NCI-H446 (cell line): ENCODE data around the gene ZC3H7A.
A peak's percentile ranks its signal among the peaks of the same experiment; 100 is the strongest.
"Not testable (repeated sequence)": the region's sequence is repeated elsewhere in the genome, so short reads cannot be mapped to it uniquely, and the experiment has no call there.

Experiments used
- DNase-seq, 2 experiments: peaks; one replicate each; lab custom pipeline; 2025; lab: John Stamatoyannopoulos, UW

The ZC3H7A gene

GRCh38 chr16:11799509-11800381 is 2.7 kb upstream of the ZC3H7A start:
- DNase-seq, result no peak

- no peak for DNase-seq
Observed at GRCh38 chr16:11799017-11799381, 1.9 kb upstream of the ZC3H7A start.

DNA sequence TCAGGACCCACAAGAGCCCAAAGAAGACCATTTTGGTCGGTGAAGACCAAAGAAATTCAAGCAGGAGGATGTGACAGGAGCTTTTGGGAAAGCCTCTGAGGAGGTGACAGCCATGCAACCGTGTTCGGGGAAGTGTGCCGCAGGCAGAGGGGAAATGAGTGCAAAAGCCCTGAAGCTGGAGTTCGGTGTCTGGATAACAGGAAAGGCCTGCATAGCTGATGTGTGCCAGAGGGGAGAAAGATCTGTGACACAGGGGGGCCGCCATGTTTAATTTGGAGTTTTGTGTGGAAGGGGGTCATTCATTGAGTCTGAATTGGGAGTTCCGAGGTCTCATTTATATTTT is 870 bp upstream of the ZC3H7A start:
- no peak for DNase-seq

GRCh38 chr16:11796227-11797165 is 562 bp downstream of the ZC3H7A start:
- no peak for DNase-seq

- no peak for DNase-seq
Observed at GRCh38 chr16:11795887-11796226, 1.2 kb downstream of the ZC3H7A start.

DNA sequence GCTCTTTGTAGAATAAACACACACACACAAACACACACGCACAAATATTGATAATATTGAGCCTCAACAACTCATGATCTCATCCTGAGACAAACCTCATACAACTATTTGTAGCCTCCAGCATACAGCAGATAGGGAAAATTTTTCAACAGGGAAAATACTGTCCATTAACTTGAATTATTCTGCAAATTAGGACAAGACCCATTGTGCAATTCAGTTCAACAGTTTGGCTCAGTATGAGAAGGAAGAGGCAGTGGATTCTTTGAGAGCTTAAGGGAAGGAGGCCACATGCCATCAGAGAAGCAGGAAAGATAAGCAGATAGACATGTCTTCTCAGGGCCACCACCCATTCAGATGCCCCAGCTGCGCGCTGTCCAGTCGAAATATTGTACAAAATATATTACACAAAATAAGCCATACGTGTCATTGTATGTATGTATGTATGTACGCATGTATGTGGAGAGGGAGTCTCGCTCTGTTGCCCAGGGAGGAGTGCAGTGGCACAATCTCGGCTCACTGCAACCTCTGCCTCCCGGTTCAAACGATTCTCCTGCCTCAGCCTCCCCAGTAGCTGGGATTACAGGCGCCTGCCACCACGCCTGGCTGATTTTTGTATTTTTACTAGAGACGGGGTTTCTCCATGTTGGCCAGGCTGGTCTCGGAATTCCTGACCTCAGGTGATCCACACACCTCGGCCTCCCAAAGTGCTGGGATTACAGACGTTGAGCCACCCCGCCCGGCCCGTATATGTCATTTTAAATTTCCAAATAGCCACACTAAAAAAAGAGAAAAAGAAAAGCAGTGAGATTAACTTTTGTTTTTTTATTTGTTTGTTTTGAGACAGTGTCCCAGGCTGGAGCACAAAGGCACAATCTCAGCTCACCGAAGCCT is 1.8 kb downstream of the ZC3H7A start:
- no peak for DNase-seq

GRCh38 chr16:11794447-11794846 is 2.6 kb downstream of the ZC3H7A start:
- DNase-seq, result no peak

DNA sequence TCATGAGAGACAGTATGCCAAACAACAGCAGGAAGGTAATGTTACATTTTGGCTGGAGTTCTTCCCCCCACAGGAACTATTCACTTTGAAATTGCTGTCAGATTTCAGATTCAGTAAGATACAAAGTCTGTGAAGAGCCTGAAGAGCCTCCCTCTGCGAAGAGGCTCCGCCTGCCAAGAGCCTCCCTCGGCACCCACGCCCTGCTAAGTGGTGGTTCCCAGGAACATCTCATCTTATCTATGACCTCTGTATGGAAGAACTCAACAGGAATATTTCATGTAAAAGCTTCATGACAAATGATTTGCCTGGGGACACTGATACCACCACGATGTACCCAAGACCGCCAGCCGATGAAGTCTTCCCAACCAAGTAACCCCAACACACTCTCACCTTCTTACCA is 3.2 kb downstream of the ZC3H7A start:
- DNase-seq, result peak in 1 of 2 experiments; percentile 30

DNA sequence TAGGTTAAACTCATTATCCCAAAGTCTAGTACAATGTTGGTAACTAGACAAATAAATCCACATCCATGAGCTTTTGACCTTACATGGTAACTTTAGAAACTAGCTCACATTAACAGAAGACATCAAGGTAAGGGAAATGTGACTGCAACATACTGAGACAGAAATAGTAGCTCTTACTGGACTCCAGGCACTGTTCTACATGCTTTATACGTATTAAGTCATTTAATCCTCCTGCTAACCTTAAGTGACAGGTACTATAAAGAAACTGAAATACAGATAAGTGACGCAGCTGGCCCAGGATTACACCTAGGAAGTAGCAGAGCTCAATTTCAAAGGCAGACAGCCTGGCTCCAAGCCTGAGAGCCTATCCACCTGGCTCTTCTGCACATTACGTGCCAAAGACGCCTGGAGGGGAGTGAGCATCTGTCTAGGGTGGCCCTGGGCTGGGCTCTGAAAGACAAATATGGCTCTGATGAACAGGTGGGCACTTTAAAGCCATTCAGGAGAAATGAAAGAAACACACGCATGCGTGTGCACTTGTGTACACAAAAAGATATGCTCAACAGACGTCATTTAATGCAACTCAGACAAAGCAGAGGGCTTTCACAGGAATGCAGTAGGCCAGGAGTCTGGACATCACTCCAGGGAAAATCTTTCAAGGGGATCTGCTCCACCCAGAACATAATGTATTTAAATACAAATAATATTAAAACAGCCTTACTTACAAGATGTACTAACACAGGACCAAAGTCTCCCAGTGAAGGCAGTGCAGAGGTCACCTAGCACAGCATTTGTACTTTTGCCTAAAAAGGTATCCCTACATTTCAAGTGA is 4.4 kb downstream of the ZC3H7A start:
- DNase-seq, result peak in 1 of 2 experiments; percentile 29

GRCh38 chr16:11791144-11791828 is 5.8 kb downstream of the ZC3H7A start:
- no peak for DNase-seq

- DNase-seq, result no peak
Observed at GRCh38 chr16:11788914-11789313, 8.1 kb downstream of the ZC3H7A start.

- not testable (repeated sequence) for DNase-seq
Observed at GRCh38 chr16:11784980-11785599, 12.0 kb downstream of the ZC3H7A start.

DNA sequence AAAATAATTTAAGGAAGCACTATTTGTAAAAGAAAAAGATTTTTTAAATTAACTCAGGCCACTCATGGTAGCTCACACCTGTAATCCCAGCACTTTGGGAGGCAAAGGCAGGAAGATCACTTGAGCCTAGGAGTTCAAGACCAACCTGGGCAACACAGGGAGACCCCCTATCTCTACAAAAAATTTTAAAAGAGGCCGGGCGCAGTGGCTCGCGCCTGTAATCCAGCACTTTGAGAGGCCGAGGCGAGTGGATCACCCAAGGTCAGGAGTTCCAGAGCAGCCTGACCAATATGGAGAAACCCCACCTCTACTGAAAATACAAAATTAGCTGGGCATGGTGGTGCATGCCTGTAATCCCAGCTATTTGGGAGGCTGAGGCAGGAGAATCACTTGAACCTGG is 12.7 kb downstream of the ZC3H7A start:
- DNase-seq, result not testable (repeated sequence)

GRCh38 chr16:11784038-11784369 is 13.1 kb downstream of the ZC3H7A start:
- DNase-seq, result no peak

- DNase-seq, result no peak
Observed at GRCh38 chr16:11783319-11784037, 13.6 kb downstream of the ZC3H7A start.

- DNase-seq, result peak; percentile 19 to 69
Observed at GRCh38 chr16:11781773-11782172, 15.3 kb downstream of the ZC3H7A start.

GRCh38 chr16:11780991-11781680 is 15.9 kb downstream of the ZC3H7A start:
- peak in 1 of 2 experiments; percentile 58 for DNase-seq

DNA sequence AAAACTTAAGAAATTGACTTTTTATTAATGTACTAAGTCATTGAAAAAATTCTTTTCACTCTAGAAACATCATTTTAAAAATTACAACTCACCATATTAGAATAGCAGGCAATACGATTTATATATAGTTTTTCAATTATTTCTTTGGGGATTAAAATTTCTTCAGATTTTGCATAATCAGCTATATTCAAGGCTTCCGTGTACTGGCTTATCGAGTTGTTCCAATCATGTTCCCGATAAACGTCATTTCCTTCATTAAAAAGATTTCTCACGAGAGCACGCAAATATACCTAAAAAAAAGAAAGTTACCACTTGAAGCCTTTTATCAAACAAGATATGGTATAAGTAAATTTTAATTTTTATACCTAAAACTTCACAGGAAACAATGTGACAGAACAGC is 18.0 kb downstream of the ZC3H7A start:
- DNase-seq, result no peak

- DNase-seq, result no peak
Observed at GRCh38 chr16:11774065-11774626, 22.9 kb downstream of the ZC3H7A start.
